Osteoblast (primary cell): Measurements from ENCODE around the gene SETD5. TPM values are rescaled to one million over a fixed set of nuclear protein-coding genes. Genes with fewer than 3 reads are reported as not detected.

Source experiments
- DNase-seq: peaks from one replicate; pipeline ENCODE4 v3.0.0; 2011; ENCODE audit warnings: low spot score, mixed read lengths; ENCODE audit not compliant: insufficient read length; ENCODE audit errors: missing footprints
- H2AFZ ChIP-seq: 2 replicates; pipeline ENCODE4 v1.6.0; 2011; ENCODE audit warnings: mild to moderate bottlenecking, low read length
- H3K27ac ChIP-seq: 2 replicates; pipeline ENCODE4 v1.5.1; 2011; ENCODE audit warnings: mild to moderate bottlenecking, low read depth, low read length, moderate library complexity
- H3K27me3 ChIP-seq: 2 replicates; pipeline ENCODE4 v1.6.0; 2012; ENCODE audit warnings: mild to moderate bottlenecking, control low read depth, inconsistent platforms, low read length, moderate library complexity; ENCODE audit not compliant: insufficient read depth
- H3K36me3 ChIP-seq: 2 replicates; pipeline ENCODE4 v1.5.1; 2011; ENCODE audit warnings: mild to moderate bottlenecking, low read length, control low read depth, moderate library complexity; ENCODE audit not compliant: insufficient read depth
- H3K4me1 ChIP-seq: 2 replicates; pipeline ENCODE4 v1.5.1; 2011; ENCODE audit warnings: mild to moderate bottlenecking, low read length, control low read depth, moderate library complexity; ENCODE audit not compliant: insufficient read depth
- H3K4me2 ChIP-seq: 2 replicates; pipeline ENCODE4 v1.6.0; 2011; ENCODE audit warnings: mild to moderate bottlenecking, low read length; ENCODE audit not compliant: insufficient read depth
- H3K4me3 ChIP-seq: fragments of 200-600 bp; sonication (generic); 3 replicates; pipeline ENCODE4 v1.5.1; 2012; ENCODE audit warnings: mild to moderate bottlenecking, low read length, inconsistent platforms; ENCODE audit not compliant: insufficient read depth
- H3K79me2 ChIP-seq: 2 replicates; pipeline ENCODE4 v1.6.0; 2012; ENCODE audit warnings: mild to moderate bottlenecking, low read length, control low read depth, inconsistent platforms; ENCODE audit not compliant: insufficient read depth
- H3K9me3 ChIP-seq: 2 replicates; pipeline ENCODE4 v1.5.1; 2011; ENCODE audit warnings: low read depth, low read length, control low read depth
- H4K20me1 ChIP-seq: 2 replicates; pipeline ENCODE4 v1.6.0; 2012; ENCODE audit warnings: mild to moderate bottlenecking, low read length, control low read depth; ENCODE audit not compliant: insufficient read depth
- CTCF ChIP-seq: IDR thresholded peaks from 2 replicates; pipeline ENCODE4 v1.5.1; 2011; ENCODE audit warnings: mild to moderate bottlenecking, low read depth, low read length, moderate library complexity; ENCODE audit errors: extremely low read depth
- total RNA-seq: library from RNA; depleted of rRNA; stranded (reverse); fragments of >200 nt; gene quantifications from 2 replicates; pipeline ENCODE4 v1.2.3, GENCODE V29; 2012

Gene SETD5
- total RNA-seq, 1 donor: 106 TPM

GRCh38 chr3:9514956-9515355, 117.5 kb downstream of the SETD5 start:
- no peaks in the 10 kb centered on the region for H4K20me1 ChIP-seq
- no peak overlapping the region for H3K4me3 ChIP-seq
- H3K4me1 ChIP-seq: no peaks in the 10 kb centered on the region
- no peak overlapping the region for H3K4me2 ChIP-seq
- DNase-seq: no peak
- TF ChIP-seq CTCF: no peak
- no peaks in the 10 kb centered on the region for H3K36me3 ChIP-seq
- no peak overlapping the region for H2AFZ ChIP-seq
- peaks cover 3% of the 10 kb centered on the region for H3K27me3 ChIP-seq
- H3K9me3 ChIP-seq: no peaks in the 10 kb centered on the region
- no peak overlapping the region for H3K27ac ChIP-seq
- no peaks in the 10 kb centered on the region for H3K79me2 ChIP-seq

- no peaks in the 10 kb centered on the region for H3K79me2 ChIP-seq
- H3K36me3 ChIP-seq: no peaks in the 10 kb centered on the region
These were observed 127.7 kb downstream of the SETD5 start for GRCh38 chr3:9525078-9525477.

More at GRCh38 chr3:9525078-9525477, 127.7 kb downstream of the SETD5 start:
- Histone ChIP-seq H3K9me3 (no peaks in the 10 kb centered on the region), H3K4me2 (no peak overlapping the region), H3K27ac (no peak overlapping the region), H4K20me1 (no peaks in the 10 kb centered on the region), H2AFZ (no peak overlapping the region), H3K4me1 (no peaks in the 10 kb centered on the region), H3K27me3 (no peaks in the 10 kb centered on the region), H3K4me3 (no peak overlapping the region)
- DNase-seq: no peak
- TF ChIP-seq CTCF: no peak

Other genes starting within 250 kb of the SETD5 start
- gene SRGAP3, start 148.0 kb upstream of the SETD5 start, total RNA-seq: 2.5 and 4.7 TPM in 2 replicates
- 42.1 and 42.7 TPM in 2 replicates for gene THUMPD3, start 34.6 kb upstream of the SETD5 start, total RNA-seq
- under 0.01 TPM in 1 of 2 replicates, not detected in the other for gene LHFPL4, start 156.2 kb downstream of the SETD5 start, total RNA-seq